ENCODE data around the gene KCNG2. TPM values are rescaled to one million over a fixed set of nuclear protein-coding genes. Genes with fewer than 3 reads are reported as not detected.

KCNG2 gene
- total and polyA plus RNA-seq, 12 donors, result 0.16 to 0.79 (median 0.24) TPM; not detected in 7

GRCh38 chr18:79915161-79916127 lies 117.7 kb downstream of the KCNG2 start:
- peak in 2 of 8 donors; percentile 13 to 43 for ATAC-seq
- no peak overlapping the region for H3K4me3 ChIP-seq
- peaks cover 0 to 9% (median 0%) of the 10 kb centered on the region in 9 donors for H3K4me1 ChIP-seq
- TF ChIP-seq CTCF (IDR thresholded peaks at IDR 0.05), result no peak
- no peaks in the 10 kb centered on the region for H3K9me3 ChIP-seq
- DNase-seq, result no peak
- H3K27ac ChIP-seq, result no peak overlapping the region
- no peaks in the 10 kb centered on the region for H3K27me3 ChIP-seq
- intact Hi-C loops (cut with DNase I), result no loop called here
- 94 to 95% methylated on average over 50 of the region's 50 CpGs for WGBS, 2 donors
- peaks cover 0 to 66% (median 20%) of the 10 kb centered on the region in 9 donors for H3K36me3 ChIP-seq

- DNase-seq (no peak), ATAC-seq (no peak)
- Histone ChIP-seq H3K27me3 (no peaks in the 10 kb centered on the region), H3K36me3 (peaks cover 0 to 66% (median 20%) of the 10 kb centered on the region in 9 donors), H3K27ac (no peak overlapping the region), H3K9me3 (no peaks in the 10 kb centered on the region), H3K4me3 (no peak overlapping the region), H3K4me1 (peaks cover 0 to 9% (median 0%) of the 10 kb centered on the region in 9 donors)
- intact Hi-C loops (cut with DNase I), result no loop called here
- 85 to 93% methylated on average over 25 to 26 of the region's 26 CpGs for WGBS, 2 donors
- TF ChIP-seq CTCF (IDR thresholded peaks at IDR 0.05), result no peak
Measured at GRCh38 chr18:79916128-79916494, 118.4 kb downstream of the KCNG2 start.

GRCh38 chr18:79916546-79917168 lies 118.9 kb downstream of the KCNG2 start:
- Histone ChIP-seq H3K9me3 (no peaks in the 10 kb centered on the region), H3K36me3 (peaks cover 0 to 66% (median 20%) of the 10 kb centered on the region in 9 donors), H3K4me1 (peaks cover 0 to 9% (median 0%) of the 10 kb centered on the region in 9 donors), H3K27me3 (no peaks in the 10 kb centered on the region), H3K27ac (no peak overlapping the region), H3K4me3 (no peak overlapping the region)
- intact Hi-C loops (cut with DNase I), result no loop called here
- WGBS, 2 donors, result 96 to 99% methylated on average over 24 of the region's 24 CpGs
- TF ChIP-seq CTCF (IDR thresholded peaks at IDR 0.05), result no peak
- no peak for ATAC-seq
- DNase-seq, result no peak

- DNase-seq (no peak), ATAC-seq (peak in 1 of 8 donors; percentile 48)
- WGBS, 2 donors, result 97% methylated on average over 28 of the region's 28 CpGs
- no peak overlapping the region for H3K4me3 ChIP-seq
- H3K9me3 ChIP-seq, result no peaks in the 10 kb centered on the region
- peaks cover 0 to 67% (median 19%) of the 10 kb centered on the region in 9 donors for H3K36me3 ChIP-seq
- no peak overlapping the region for H3K27ac ChIP-seq
- peaks cover 0 to 8% (median 0%) of the 10 kb centered on the region in 9 donors for H3K4me1 ChIP-seq
- no peaks in the 10 kb centered on the region for H3K27me3 ChIP-seq
- intact Hi-C loops (cut with DNase I), result no loop called here
- no peak for TF ChIP-seq CTCF (IDR thresholded peaks at IDR 0.05)
Measured at GRCh38 chr18:79917169-79917852, 119.6 kb downstream of the KCNG2 start.
